Lower leg skin (tissue), 3 donors: ENCODE data around the gene ACTMAP.

ENCODE experiments used
- CTCF ChIP-seq, 3 donors: fragments of 450-650 bp; IDR thresholded peaks; one replicate each; pipeline ENCODE4 v1.5.1; 2016; ENCODE audit warnings: antibody characterized with exemption in 3 of 3, mild to moderate bottlenecking in 3 of 3, moderate library complexity in 2 of 3
- POLR2A ChIP-seq, 2 donors: fragments of 450-650 bp; IDR thresholded peaks; one replicate each; pipeline ENCODE4 v1.6.1; 2016 to 2017; ENCODE audit warnings: antibody characterized with exemption in 2 of 2, mild to moderate bottlenecking in 1 of 2, moderate library complexity in 1 of 2

- TF ChIP-seq CTCF (IDR thresholded peaks at IDR 0.05) (no peak), POLR2A (IDR thresholded peaks at IDR 0.05) (no peak)
Measured at GRCh38 chr19:40735013-40735771, 15.1 kb downstream of the ACTMAP start.
